ENCODE data around the gene GUCA1A.
"Not testable (repeated sequence)": the region's sequence is repeated elsewhere in the genome, so short reads cannot be mapped to it uniquely, and the experiment has no call there.

GUCA1A gene

GRCh38 chr6:42204768-42205282, 31.7 kb downstream of the GUCA1A start:
- no peak overlapping the region for H3K9ac ChIP-seq (ENCODE audit: low read length)
- no peaks in the 10 kb centered on the region for H3K9me2 ChIP-seq (replicated peaks; ENCODE audit: insufficient read depth, low read length)
- no peak overlapping the region for H3K4me2 ChIP-seq (ENCODE audit: low read depth, low read length, poor library complexity, severe bottlenecking)
- no peaks in the 10 kb centered on the region for H3K9me3 ChIP-seq (ENCODE audit: insufficient read depth, low read length)
- no peak for TF ChIP-seq EZH2phosphoT487 (conservative IDR thresholded peaks at IDR 0.05; ENCODE audit: low read length)
- TF ChIP-seq CTCF (IDR thresholded peaks at IDR 0.05; ENCODE audit: insufficient read depth, low read length, poor library complexity, severe bottlenecking): no peak
- no peaks in the 10 kb centered on the region for H3K79me2 ChIP-seq (ENCODE audit: insufficient read depth, low read length)
- no peaks in the 10 kb centered on the region for H4K20me1 ChIP-seq (ENCODE audit: low read depth, low read length)
- peaks cover 16% of the 10 kb centered on the region for H3K36me3 ChIP-seq (ENCODE audit: low read length)
- H3F3A ChIP-seq (ENCODE audit: insufficient read depth): 0 out of 2 replicates have a peak, but pooled peaks cover 4% of the 10 kb centered on the region
- H2AFZ ChIP-seq (ENCODE audit: low read depth, low read length, severe bottlenecking): no peak overlapping the region
- no peak overlapping the region for H3K4me3 ChIP-seq (ENCODE audit: insufficient read depth, low read length, poor library complexity, severe bottlenecking)
- no peaks in the 10 kb centered on the region for H3K27me3 ChIP-seq (ENCODE audit: low read length)
- H3K27ac ChIP-seq (ENCODE audit: low read depth, low read length): no peak overlapping the region

GRCh38 chr6:42207559-42207958, 34.4 kb downstream of the GUCA1A start:
- not testable (repeated sequence) for H3K79me2 ChIP-seq (ENCODE audit: insufficient read depth, low read length); H3K9ac ChIP-seq (ENCODE audit: low read length); H3K4me2 ChIP-seq (ENCODE audit: low read depth, low read length, poor library complexity, severe bottlenecking); H3K9me3 ChIP-seq (ENCODE audit: insufficient read depth, low read length); H3K9me2 ChIP-seq (replicated peaks; ENCODE audit: insufficient read depth, low read length); H2AFZ ChIP-seq (ENCODE audit: low read depth, low read length, severe bottlenecking); H3K27me3 ChIP-seq (ENCODE audit: low read length); H3K4me3 ChIP-seq (ENCODE audit: insufficient read depth, low read length, poor library complexity, severe bottlenecking); H3K27ac ChIP-seq (ENCODE audit: low read depth, low read length); H3F3A ChIP-seq (ENCODE audit: insufficient read depth); H4K20me1 ChIP-seq (ENCODE audit: low read depth, low read length)
- H3K36me3 ChIP-seq (ENCODE audit: low read length): peaks cover 27% of the 10 kb centered on the region

- no peaks in the 10 kb centered on the region for H3K9me3 ChIP-seq (ENCODE audit: insufficient read depth, low read length)
- H2AFZ ChIP-seq (ENCODE audit: low read depth, low read length, severe bottlenecking): no peak overlapping the region
- no peaks in the 10 kb centered on the region for H4K20me1 ChIP-seq (ENCODE audit: low read depth, low read length)
- H3K79me2 ChIP-seq (ENCODE audit: insufficient read depth, low read length): peaks cover 11% of the 10 kb centered on the region
- no peak overlapping the region for H3K4me3 ChIP-seq (ENCODE audit: insufficient read depth, low read length, poor library complexity, severe bottlenecking)
- no peak overlapping the region for H3K4me2 ChIP-seq (ENCODE audit: low read depth, low read length, poor library complexity, severe bottlenecking)
- H3K36me3 ChIP-seq (ENCODE audit: low read length): peaks cover 43% of the 10 kb centered on the region
- TF ChIP-seq CTCF (IDR thresholded peaks at IDR 0.05; ENCODE audit: insufficient read depth, low read length, poor library complexity, severe bottlenecking): no peak
- no peak for TF ChIP-seq EZH2phosphoT487 (conservative IDR thresholded peaks at IDR 0.05; ENCODE audit: low read length)
- H3K9ac ChIP-seq (ENCODE audit: low read length): no peak overlapping the region
- peaks cover 14% of the 10 kb centered on the region; the same call in 1 of the 2 replicates for H3F3A ChIP-seq (ENCODE audit: insufficient read depth)
- H3K27ac ChIP-seq (ENCODE audit: low read depth, low read length): no peak overlapping the region
- no peaks in the 10 kb centered on the region for H3K9me2 ChIP-seq (replicated peaks; ENCODE audit: insufficient read depth, low read length)
- H3K27me3 ChIP-seq (ENCODE audit: low read length): no peaks in the 10 kb centered on the region
These were observed 37.4 kb downstream of the GUCA1A start for GRCh38 chr6:42210551-42210950.

- no peaks in the 10 kb centered on the region for H3K9me2 ChIP-seq (replicated peaks; ENCODE audit: insufficient read depth, low read length)
- no peak overlapping the region for H3K4me2 ChIP-seq (ENCODE audit: low read depth, low read length, poor library complexity, severe bottlenecking)
- no peaks in the 10 kb centered on the region for H4K20me1 ChIP-seq (ENCODE audit: low read depth, low read length)
- H3K27me3 ChIP-seq (ENCODE audit: low read length): no peaks in the 10 kb centered on the region
- TF ChIP-seq CTCF (IDR thresholded peaks at IDR 0.05; ENCODE audit: insufficient read depth, low read length, poor library complexity, severe bottlenecking) (no peak), EZH2phosphoT487 (conservative IDR thresholded peaks at IDR 0.05; ENCODE audit: low read length) (no peak)
- H3F3A ChIP-seq (ENCODE audit: insufficient read depth): peaks cover 17% of the 10 kb centered on the region; the same call in 1 of the 2 replicates
- peaks cover 23% of the 10 kb centered on the region for H3K79me2 ChIP-seq (ENCODE audit: insufficient read depth, low read length)
- H2AFZ ChIP-seq (ENCODE audit: low read depth, low read length, severe bottlenecking): no peak overlapping the region
- no peak overlapping the region for H3K4me3 ChIP-seq (ENCODE audit: insufficient read depth, low read length, poor library complexity, severe bottlenecking)
- H3K9me3 ChIP-seq (ENCODE audit: insufficient read depth, low read length): no peaks in the 10 kb centered on the region
- H3K9ac ChIP-seq (ENCODE audit: low read length): no peak overlapping the region
- no peak overlapping the region for H3K27ac ChIP-seq (ENCODE audit: low read depth, low read length)
- peaks cover 43% of the 10 kb centered on the region for H3K36me3 ChIP-seq (ENCODE audit: low read length)
These were observed 38.6 kb downstream of the GUCA1A start for GRCh38 chr6:42211726-42212125.

Data from SU-DHL-6 (cell line).